ENCODE data around the gene LSAMP.

GRCh38 chr3:116413319-116413718, 32.0 kb downstream of the LSAMP start:
- no peak for TF ChIP-seq CTCF (IDR thresholded peaks at IDR 0.05; ENCODE audit: insufficient read depth, low read length, poor library complexity, severe bottlenecking)
- no peak for TF ChIP-seq EZH2phosphoT487 (conservative IDR thresholded peaks at IDR 0.05; ENCODE audit: low read length)
